Smooth muscle cell (in vitro differentiated cells): ENCODE measurements around the gene MCAM. TPM values are rescaled to one million over a fixed set of nuclear protein-coding genes. Genes with fewer than 3 reads are reported as not detected.

Experiments used
- DNase-seq: peaks from one replicate; lab custom pipeline; 2025; ENCODE audit not compliant: unreplicated experiment; lab: John Stamatoyannopoulos, UW
- H2AFZ ChIP-seq: fragments of 200-600 bp; sonication (generic); 2 replicates; pipeline ENCODE4 v1.6.0; 2016; ENCODE audit warnings: antibody characterized with exemption, low read depth, mild to moderate bottlenecking
- H3F3A ChIP-seq: fragments of 200-600 bp; sonication (generic); 2 replicates; pipeline ENCODE4 v1.6.0; 2017; ENCODE audit warnings: antibody characterized with exemption, low read depth
- H3K27ac ChIP-seq: fragments of 200-600 bp; sonication (generic); 2 replicates; pipeline ENCODE4 v1.5.1; 2016; ENCODE audit warnings: low read depth, mild to moderate bottlenecking
- H3K27me3 ChIP-seq: fragments of 200-600 bp; sonication (generic); 2 replicates; pipeline ENCODE4 v1.6.1; 2016; ENCODE audit warnings: low read depth, mild to moderate bottlenecking
- H3K36me3 ChIP-seq: fragments of 200-600 bp; sonication (generic); 2 replicates; pipeline ENCODE4 v1.5.1; 2016; ENCODE audit warnings: low read depth
- H3K4me1 ChIP-seq: fragments of 200-600 bp; sonication (generic); 2 replicates; pipeline ENCODE4 v1.5.1; 2016; ENCODE audit warnings: low read depth
- H3K4me2 ChIP-seq: fragments of 200-600 bp; sonication (generic); 2 replicates; pipeline ENCODE4 v1.6.0; 2016; ENCODE audit warnings: mild to moderate bottlenecking
- H3K4me3 ChIP-seq: fragments of 200-600 bp; sonication (generic); 2 replicates; pipeline ENCODE4 v1.5.1; 2016; ENCODE audit warnings: mild to moderate bottlenecking
- H3K79me2 ChIP-seq: fragments of 200-600 bp; sonication (generic); 2 replicates; pipeline ENCODE4 v1.6.0; 2016; ENCODE audit warnings: low read depth, mild to moderate bottlenecking
- H3K9ac ChIP-seq: fragments of 200-600 bp; sonication (generic); 2 replicates; pipeline ENCODE4 v1.6.0; 2016; ENCODE audit warnings: low read depth
- H3K9me3 ChIP-seq: fragments of 200-600 bp; sonication (generic); replicated peaks from 2 replicates; pipeline ENCODE4 v1.5.1; 2016; ENCODE audit warnings: low read depth
- H4K20me1 ChIP-seq: fragments of 200-600 bp; sonication (generic); 2 replicates; pipeline ENCODE4 v1.6.0; 2016; ENCODE audit warnings: low read depth
- WGBS: methylation state at CpG from one replicate; pipeline ENCODE4 v1.1.7; 2016; ENCODE audit warnings: low lambda C conversion rate; 5-methylcytosine and 5-hydroxymethylcytosine counted together
- polyA plus RNA-seq: library from polyadenylated mRNA; unstranded; fragments of >200 nt; fragmentation: Nextera tagmentation; extraction: Ambion mirVana; gene quantifications from 2 replicates; pipeline ENCODE4 v1.2.1, GENCODE V29; 2016
- total RNA-seq: library from RNA; depleted of rRNA; stranded (reverse); fragments of >200 nt; gene quantifications from 2 replicates; pipeline ENCODE4 v1.2.3, GENCODE V29; 2014
- TF ChIP-seq, protein P1 (sequence below): fragments of 200-600 bp; sonication (generic); IDR thresholded peaks from 2 replicates; pipeline ENCODE4 v1.5.1; 2017; ENCODE audit warnings: borderline replicate concordance, mild to moderate bottlenecking, antibody characterized with exemption; ENCODE audit not compliant: insufficient read depth, poor library complexity, severe bottlenecking

MCAM gene
- total and polyA plus RNA-seq, 2 experiments from 2014 or later: 30.7 to 138 TPM

DNA sequence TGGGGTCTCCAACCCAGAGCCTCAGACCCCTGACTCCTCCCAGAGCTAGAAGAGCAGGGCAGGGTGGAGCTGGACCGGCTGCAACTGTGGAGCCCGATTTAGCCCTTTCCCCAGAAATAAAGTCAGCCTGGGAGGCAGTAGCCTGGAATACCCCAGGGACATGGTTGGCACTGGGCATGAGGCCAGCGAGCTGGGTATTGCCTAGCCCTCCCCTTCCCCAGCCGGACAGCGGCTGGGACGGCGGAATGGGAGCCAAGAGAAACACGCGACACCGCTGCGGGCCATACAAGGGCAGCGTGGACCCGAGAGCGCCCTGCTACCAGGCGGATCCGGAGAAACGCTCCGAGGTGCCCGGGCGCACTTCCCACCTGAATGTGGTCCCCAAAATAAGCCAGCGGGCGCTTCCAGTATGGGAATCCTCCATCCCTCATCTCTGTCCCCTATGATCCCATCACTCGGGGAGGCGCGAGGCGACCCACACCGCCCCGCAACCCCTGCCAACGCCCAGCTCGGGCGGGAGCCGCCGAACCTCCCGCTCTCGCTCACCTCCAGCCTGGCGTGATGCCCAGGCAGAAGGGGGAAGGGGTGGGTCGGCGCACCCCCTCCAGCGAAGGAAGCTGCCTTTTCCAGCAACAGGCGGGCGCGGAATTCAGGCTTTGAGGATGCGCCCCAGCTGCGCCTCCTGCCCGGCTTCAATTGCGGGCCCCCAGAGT is 758 bp downstream of the MCAM start:
- peaks cover 58% of the 10 kb centered on the region for H3K4me1 ChIP-seq
- DNase-seq: no peak
- H4K20me1 ChIP-seq: no peaks in the 10 kb centered on the region
- WGBS: 2% methylated on average over 39 of the region's 46 CpGs
- H3K9me3 ChIP-seq: no peaks in the 10 kb centered on the region
- peak overlapping the region; percentile 73 for H3K4me3 ChIP-seq
- TF ChIP-seq, protein P1, sequence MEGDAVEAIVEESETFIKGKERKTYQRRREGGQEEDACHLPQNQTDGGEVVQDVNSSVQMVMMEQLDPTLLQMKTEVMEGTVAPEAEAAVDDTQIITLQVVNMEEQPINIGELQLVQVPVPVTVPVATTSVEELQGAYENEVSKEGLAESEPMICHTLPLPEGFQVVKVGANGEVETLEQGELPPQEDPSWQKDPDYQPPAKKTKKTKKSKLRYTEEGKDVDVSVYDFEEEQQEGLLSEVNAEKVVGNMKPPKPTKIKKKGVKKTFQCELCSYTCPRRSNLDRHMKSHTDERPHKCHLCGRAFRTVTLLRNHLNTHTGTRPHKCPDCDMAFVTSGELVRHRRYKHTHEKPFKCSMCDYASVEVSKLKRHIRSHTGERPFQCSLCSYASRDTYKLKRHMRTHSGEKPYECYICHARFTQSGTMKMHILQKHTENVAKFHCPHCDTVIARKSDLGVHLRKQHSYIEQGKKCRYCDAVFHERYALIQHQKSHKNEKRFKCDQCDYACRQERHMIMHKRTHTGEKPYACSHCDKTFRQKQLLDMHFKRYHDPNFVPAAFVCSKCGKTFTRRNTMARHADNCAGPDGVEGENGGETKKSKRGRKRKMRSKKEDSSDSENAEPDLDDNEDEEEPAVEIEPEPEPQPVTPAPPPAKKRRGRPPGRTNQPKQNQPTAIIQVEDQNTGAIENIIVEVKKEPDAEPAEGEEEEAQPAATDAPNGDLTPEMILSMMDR: no peak
- H2AFZ ChIP-seq: peak overlapping the region; percentile 77
- H3K9ac ChIP-seq: peak overlapping the region; percentile 43
- peaks cover 31% of the 10 kb centered on the region for H3F3A ChIP-seq
- H3K27me3 ChIP-seq: no peaks in the 10 kb centered on the region
- no peak overlapping the region for H3K27ac ChIP-seq
- H3K36me3 ChIP-seq: no peaks in the 10 kb centered on the region
- no peaks in the 10 kb centered on the region for H3K79me2 ChIP-seq
- H3K4me2 ChIP-seq: peak overlapping the region; percentile 100

DNA sequence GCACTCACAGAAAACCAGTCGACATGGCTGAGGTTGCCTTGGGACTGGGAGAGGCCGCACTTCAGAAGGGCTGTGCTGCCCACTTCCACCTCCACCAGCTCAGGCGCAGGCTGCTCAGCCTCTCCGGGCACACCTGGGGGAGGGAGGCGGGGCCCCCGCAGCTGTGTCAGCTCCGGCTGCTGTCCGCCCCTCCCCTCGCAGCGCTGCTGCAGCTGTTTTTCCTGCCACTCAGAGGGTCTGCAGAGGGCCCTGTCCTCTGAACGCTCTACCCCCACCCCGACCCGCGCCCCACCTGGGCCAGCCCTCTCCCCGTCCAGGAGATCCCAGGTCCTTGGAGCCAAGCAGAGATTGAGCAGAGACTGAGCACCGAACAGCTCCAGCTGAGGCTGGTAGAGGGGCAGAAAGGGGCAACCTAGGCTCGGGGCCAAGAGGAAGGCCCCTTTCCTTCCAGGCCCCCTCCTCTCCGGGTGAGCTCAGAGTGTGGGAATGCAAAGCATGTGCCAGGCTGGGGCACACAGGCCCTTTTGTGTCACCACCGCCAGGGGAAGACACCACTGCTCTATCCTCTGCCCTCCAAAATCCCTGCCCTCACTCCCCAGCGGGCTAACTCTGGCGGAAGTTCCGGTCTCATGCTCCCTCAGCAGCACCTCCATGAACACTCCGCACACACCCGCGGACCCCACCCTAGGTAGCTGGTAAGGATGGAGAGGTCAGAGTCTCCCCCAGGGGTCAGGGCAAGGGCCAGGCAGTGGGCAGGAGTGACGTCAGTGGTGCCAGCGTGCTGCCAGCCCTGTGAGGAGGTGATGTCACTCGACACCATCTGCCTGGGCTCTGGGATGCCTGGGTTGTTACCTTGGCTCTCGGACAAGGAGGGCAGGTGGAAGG is 1.6 kb downstream of the MCAM start:
- TF ChIP-seq, protein P1: peak; percentile 14
- peak overlapping the region; percentile 73 for H3K4me3 ChIP-seq
- peaks cover 50% of the 10 kb centered on the region for H3K4me1 ChIP-seq
- WGBS: 16% methylated on average over 26 of the region's 29 CpGs
- no peaks in the 10 kb centered on the region for H4K20me1 ChIP-seq
- DNase-seq: no peak
- H3K27me3 ChIP-seq: no peaks in the 10 kb centered on the region
- peak overlapping the region; percentile 43 for H3K9ac ChIP-seq
- H3F3A ChIP-seq: peaks cover 27% of the 10 kb centered on the region
- no peaks in the 10 kb centered on the region for H3K79me2 ChIP-seq
- no peaks in the 10 kb centered on the region for H3K36me3 ChIP-seq
- no peak overlapping the region for H3K27ac ChIP-seq
- H3K4me2 ChIP-seq: peak overlapping the region; percentile 100
- peak overlapping the region; percentile 77 for H2AFZ ChIP-seq
- no peaks in the 10 kb centered on the region for H3K9me3 ChIP-seq

DNA sequence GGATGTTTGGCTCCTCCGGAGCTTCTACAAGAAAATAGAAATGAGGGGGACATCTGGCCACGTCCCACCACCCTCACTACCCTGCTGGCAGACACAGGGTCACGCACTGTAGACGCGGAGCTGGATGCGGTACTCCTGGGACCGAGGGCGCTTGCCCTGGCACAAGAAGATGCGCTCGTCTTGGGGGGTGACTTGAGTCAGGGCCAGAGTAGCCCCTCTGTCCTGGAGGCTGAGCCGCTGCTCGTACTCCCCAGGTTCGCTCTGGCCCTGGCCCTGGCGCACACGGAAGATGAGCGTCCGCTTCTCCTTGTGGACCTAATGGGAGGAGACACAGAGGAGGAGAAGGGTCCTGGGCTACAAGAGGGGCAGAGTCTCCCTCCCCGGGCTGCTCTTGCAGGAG is 2.2 kb downstream of the MCAM start:
- no peaks in the 10 kb centered on the region for H3K9me3 ChIP-seq
- peak overlapping the region; percentile 73 for H3K4me3 ChIP-seq
- H3K79me2 ChIP-seq: no peaks in the 10 kb centered on the region
- no peak overlapping the region for H3K9ac ChIP-seq
- 94% methylated on average over 18 of the region's 18 CpGs for WGBS
- H4K20me1 ChIP-seq: no peaks in the 10 kb centered on the region
- no peak overlapping the region for H2AFZ ChIP-seq
- no peaks in the 10 kb centered on the region for H3K36me3 ChIP-seq
- peaks cover 44% of the 10 kb centered on the region for H3K4me1 ChIP-seq
- H3F3A ChIP-seq: peaks cover 20% of the 10 kb centered on the region
- H3K27ac ChIP-seq: no peak overlapping the region
- no peaks in the 10 kb centered on the region for H3K27me3 ChIP-seq
- no peak for DNase-seq
- TF ChIP-seq, protein P1: no peak
- peak overlapping the region; percentile 100 for H3K4me2 ChIP-seq
